GM10847 (cell line): ENCODE results near the gene TEAD4.

Experiments
- POLR2A ChIP-seq: IDR thresholded peaks from 2 replicates; pipeline ENCODE4 v1.6.1; 2011; ENCODE audit not compliant: insufficient read length; ENCODE audit errors: extremely low read depth

The TEAD4 gene

DNA sequence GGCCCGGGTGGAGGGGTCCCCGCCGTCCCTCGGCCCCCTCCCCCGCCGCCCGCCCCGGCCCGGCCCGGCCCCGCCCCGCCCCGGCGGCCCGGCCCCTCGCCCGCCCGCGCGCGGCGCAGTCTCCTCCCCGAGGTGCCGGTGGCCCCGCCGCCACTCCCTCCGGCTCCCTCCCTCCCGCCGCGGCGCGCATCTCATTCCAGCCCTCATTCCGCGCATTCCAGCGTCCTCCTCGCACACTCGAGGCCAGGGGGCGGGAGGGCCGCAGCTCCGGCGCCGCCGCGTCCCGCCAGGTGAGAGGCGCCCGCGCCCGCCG, at the start of gene TEAD4:
Gene TEAD4 (plus strand): TSS at position 206 of the 313 bp plus-strand sequence.
- no peak for TF ChIP-seq POLR2A

DNA sequence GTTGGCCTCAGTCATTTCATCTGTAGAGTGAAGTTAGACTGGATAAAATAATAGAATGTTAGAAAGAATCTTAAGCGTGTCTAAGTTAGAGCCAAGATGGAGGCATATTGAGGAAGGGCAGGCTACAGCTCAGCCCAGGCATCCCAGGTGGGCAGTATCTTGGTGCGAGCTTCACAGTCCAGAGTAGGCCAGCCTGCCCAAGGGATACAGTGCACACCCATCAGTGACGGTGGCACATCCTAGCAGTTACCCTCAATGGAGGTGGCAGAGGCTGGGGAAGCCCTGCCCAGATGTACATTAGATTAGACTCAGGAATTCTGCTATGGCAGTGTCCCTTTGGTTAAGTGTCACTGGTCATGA, 47.0 kb upstream of the TEAD4 start:
- TF ChIP-seq POLR2A, result no peak

- TF ChIP-seq POLR2A, result no peak
These were observed 39.9 kb upstream of the TEAD4 start for GRCh38 chr12:2919249-2919648.

GRCh38 chr12:2922329-2922728, 36.9 kb upstream of the TEAD4 start:
- TF ChIP-seq POLR2A, result no peak

DNA sequence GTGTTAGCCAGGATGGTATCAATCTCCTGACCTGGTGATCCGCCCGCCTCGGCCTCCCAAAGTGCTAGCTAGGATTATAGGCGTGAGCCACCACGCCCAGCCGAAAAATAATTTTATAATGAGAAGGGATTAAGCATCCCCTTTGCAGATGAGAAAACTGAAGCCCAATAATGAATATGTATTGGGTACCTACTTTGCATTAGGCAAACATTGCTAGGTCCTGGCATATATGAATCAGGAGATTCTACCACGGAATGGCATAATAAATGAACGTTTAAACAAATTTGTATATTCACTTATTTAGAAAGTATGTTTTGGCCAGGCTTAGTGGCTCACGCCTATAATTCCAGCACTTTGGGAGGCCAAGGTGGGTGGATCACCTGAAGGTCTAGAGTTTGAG, 36.1 kb upstream of the TEAD4 start:
- no peak for TF ChIP-seq POLR2A

- TF ChIP-seq POLR2A, result no peak
These were observed 35.2 kb upstream of the TEAD4 start for GRCh38 chr12:2924019-2924418.

DNA sequence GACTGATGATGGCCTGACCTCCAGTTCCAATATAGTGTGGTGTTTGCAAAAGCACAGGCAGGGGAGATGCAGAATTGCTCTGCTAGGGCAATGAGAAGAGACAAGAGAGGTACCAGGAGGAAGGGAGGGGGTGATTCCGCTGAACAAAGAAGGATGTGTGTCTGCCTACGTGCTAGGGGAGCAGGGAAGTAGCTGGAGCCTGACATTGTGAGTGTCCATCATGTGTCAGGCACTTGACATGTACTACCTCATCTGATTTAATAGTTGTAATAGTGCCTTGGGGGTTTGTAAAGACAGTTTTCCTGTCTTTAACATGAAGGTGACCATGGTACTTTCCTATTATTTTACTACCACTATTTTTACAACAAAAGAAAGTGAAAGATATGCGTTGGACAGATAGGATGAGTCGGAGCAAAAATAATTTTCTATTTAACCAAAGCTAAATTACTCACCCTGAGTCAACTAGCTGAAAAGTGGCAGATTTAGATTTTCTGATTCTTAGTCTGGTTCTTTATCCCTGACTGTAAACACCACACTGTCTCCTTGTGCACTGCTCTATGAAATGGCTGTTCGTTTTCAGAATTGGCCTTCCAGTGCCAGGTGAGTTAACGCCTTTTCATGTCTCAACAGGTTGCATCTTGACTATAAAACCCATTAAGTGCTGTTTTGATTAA, 33.7 kb upstream of the TEAD4 start:
- TF ChIP-seq POLR2A, result no peak

GRCh38 chr12:2930865-2931264, 28.3 kb upstream of the TEAD4 start:
- no peak for TF ChIP-seq POLR2A

DNA sequence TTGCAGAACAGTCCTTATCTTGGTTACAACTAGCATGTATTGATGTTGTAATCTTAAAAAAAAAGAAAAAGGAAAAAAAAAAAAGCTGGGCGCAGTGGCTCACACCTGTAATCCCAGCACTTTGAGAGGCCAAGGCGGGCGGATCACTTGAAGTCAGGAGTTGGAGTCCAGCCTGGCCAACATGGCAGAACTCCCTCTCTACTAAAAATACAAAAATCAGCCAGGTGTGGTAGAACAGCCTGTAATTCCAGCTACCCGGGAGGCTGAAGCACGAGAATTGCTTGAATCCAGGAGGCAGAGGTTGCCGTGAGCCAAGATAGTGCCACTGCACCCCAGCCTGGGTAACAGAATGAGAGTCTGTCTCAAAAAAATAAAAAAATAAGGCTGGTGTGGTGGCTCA, 25.6 kb upstream of the TEAD4 start:
- no peak for TF ChIP-seq POLR2A

GRCh38 chr12:2934371-2934770, 24.8 kb upstream of the TEAD4 start:
- TF ChIP-seq POLR2A, result no peak

GRCh38 chr12:2936301-2936700, 22.9 kb upstream of the TEAD4 start:
- no peak for TF ChIP-seq POLR2A

GRCh38 chr12:2937500-2937899, 21.7 kb upstream of the TEAD4 start:
- no peak for TF ChIP-seq POLR2A

DNA sequence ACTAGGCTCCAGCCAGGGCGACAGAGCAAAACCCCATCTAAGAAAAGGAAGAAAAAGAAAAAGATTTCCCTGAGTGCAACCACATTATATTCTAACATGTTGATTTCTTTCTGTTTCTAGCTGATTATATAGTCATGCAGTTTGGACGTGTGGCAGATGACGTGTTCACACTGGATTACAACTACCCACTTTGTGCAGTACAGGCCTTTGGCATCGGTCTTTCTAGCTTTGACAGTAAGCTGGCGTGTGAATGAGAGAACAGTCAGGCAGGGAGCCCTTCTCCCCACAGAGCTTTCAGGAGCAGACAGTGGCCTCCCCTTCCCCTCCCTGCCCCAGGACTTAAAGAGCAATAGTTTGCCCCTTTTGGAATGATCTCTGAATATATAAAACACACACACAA, 20.0 kb upstream of the TEAD4 start:
- TF ChIP-seq POLR2A, result no peak

- no peak for TF ChIP-seq POLR2A
These were observed 18.6 kb upstream of the TEAD4 start for GRCh38 chr12:2940564-2940963.

- no peak for TF ChIP-seq POLR2A
These were observed 17.7 kb upstream of the TEAD4 start for GRCh38 chr12:2941524-2941923.

DNA sequence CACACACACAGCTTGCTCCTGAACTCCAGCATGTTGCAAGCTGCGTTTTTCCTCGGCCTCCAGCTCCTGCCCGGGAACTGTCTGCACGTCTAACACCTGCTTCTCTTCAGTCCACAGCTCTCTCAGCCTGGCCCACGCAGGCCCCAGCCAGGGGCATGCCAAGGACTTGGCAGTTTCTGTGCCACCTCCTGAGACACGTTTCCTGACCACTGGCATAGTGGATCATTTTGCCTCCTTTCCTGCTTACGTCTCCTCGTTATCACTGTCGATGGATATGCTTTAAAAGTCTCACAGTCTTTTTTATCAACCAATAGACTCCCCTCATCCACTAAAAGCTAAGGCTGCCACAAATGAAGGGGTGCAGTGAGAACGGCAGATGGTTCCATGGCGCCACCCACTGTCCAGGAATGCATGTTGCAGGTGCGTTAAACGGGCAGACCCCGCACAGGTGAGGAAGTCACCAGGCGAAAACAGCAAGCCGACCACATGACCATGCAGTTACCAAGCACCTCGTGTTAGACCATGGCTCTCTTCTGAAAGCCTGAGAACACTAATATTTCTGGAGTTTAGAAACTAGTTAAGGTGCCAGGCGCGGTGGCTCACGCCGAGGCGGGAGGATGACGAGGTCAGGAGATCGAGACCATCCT, 14.7 kb upstream of the TEAD4 start:
- no peak for TF ChIP-seq POLR2A

DNA sequence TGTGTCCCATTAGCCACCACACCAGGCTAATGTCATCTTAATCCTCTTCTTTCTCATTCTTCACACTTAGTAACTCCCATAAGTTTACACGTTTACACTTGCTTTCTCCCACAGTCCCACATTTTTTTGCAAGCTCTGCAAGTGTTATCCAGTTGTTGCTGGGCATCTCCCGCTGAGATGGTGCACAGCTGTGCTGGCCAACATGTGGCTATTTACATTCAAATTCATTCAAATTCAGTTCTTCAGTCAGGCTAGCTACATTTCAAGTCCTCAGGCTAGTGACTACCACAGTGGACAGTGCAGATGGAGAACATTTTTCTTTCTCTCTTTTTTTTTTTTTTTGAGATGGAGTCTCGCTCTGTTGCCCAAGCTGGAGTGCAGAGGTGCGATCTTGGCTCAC, 9.8 kb upstream of the TEAD4 start:
- no peak for TF ChIP-seq POLR2A
